H1 (cell line): Measurements from ENCODE around the gene KCNQ1. TPM values are rescaled to one million over a fixed set of nuclear protein-coding genes. Genes with fewer than 3 reads are reported as not detected.

Source experiments
- CTCF ChIA-PET: fragments of 300-600 bp; sonication (Branson Sonifier 250); formaldehyde crosslinking; loops from one replicate; lab custom pipeline; 2021; ENCODE audit not compliant: partially characterized antibody; lab: Charles Lee
- POLR2A ChIA-PET: fragments of 300-600 bp; sonication (Branson Sonifier 250); formaldehyde crosslinking; loops from one replicate; lab custom pipeline; 2021; ENCODE audit warnings: inconsistent platforms; ENCODE audit not compliant: partially characterized antibody; lab: Charles Lee
- DNase-seq, 2 experiments: peaks; one replicate each; pipeline versions ENCODE4 v3.0.0 to v3.0.0-alpha.2; 2010 to 2022; ENCODE audit warnings: low spot score in 2 of 2, low read depth in 1 of 2, mixed read lengths in 1 of 2
- FAIRE-seq: peaks from 2 replicates; lab custom pipeline; 2011; peaks lifted over from hg19 to GRCh38; lab: Jason Lieb, UNC
- H2AFZ ChIP-seq: 2 replicates; pipeline ENCODE4 v1.8.1; 2012; ENCODE audit warnings: low read length, inconsistent platforms
- H2AK5ac ChIP-seq: 2 replicates; pipeline ENCODE4 v1.6.1; 2013; ENCODE audit warnings: low read depth, low read length
- H2BK120ac ChIP-seq: replicated peaks from 2 replicates; pipeline ENCODE3; 2013; ENCODE audit warnings: low read depth, low read length, inconsistent platforms
- H2BK12ac ChIP-seq: 2 replicates; pipeline ENCODE4 v1.6.1; 2013; ENCODE audit warnings: low read depth, low read length
- H2BK15ac ChIP-seq: 2 replicates; pipeline ENCODE4 v1.6.1; 2013; ENCODE audit warnings: low read length
- H2BK20ac ChIP-seq: 2 replicates; pipeline ENCODE4 v1.6.1; 2013; ENCODE audit warnings: low read length
- H2BK5ac ChIP-seq: 2 replicates; pipeline ENCODE4 v1.6.1; 2013; ENCODE audit warnings: low read depth, low read length
- H3K14ac ChIP-seq: 2 replicates; pipeline ENCODE4 v1.6.1; 2013; ENCODE audit warnings: inconsistent platforms; ENCODE audit not compliant: insufficient read length
- H3K18ac ChIP-seq: 2 replicates; pipeline ENCODE4 v1.6.1; 2013; ENCODE audit warnings: low read length; ENCODE audit errors: extremely low read depth
- H3K23ac ChIP-seq: 2 replicates; pipeline ENCODE4 v1.6.1; 2013; ENCODE audit warnings: inconsistent platforms; ENCODE audit not compliant: insufficient read length
- H3K23me2 ChIP-seq: 2 replicates; pipeline ENCODE4 v1.6.1; 2013; ENCODE audit warnings: low read depth, low read length
- H3K27ac ChIP-seq: 2 replicates; pipeline ENCODE4 v1.6.1; 2011; ENCODE audit warnings: low read depth, low read length, inconsistent platforms
- H3K27me3 ChIP-seq, 4 experiments: replicated peaks in 1 of 4; 1 replicate in 1 of 4; 2 replicates in 3 of 4; pipeline versions ENCODE4 v1.6.1 to v1.8.1; 2011 to 2013; ENCODE audit warnings: low read length in 3 of 4, mild to moderate bottlenecking in 3 of 4, inconsistent platforms in 2 of 4, mixed read lengths in 2 of 4, moderate library complexity in 1 of 4; ENCODE audit not compliant: control insufficient read depth in 3 of 4, insufficient read depth in 3 of 4; ENCODE audit errors: extremely low read depth in 1 of 4
- H3K36me3 ChIP-seq, 4 experiments: 2 replicates each; pipeline versions ENCODE4 v1.6.1 to v1.8.1; 2011 to 2013; ENCODE audit warnings: mild to moderate bottlenecking in 4 of 4, low read length in 3 of 4, moderate library complexity in 2 of 4, control low read depth in 1 of 4, inconsistent platforms in 1 of 4; ENCODE audit not compliant: insufficient read depth in 4 of 4, control insufficient read depth in 2 of 4
- H3K4ac ChIP-seq: replicated peaks from 2 replicates; pipeline ENCODE3; 2013; ENCODE audit warnings: low read length, low read depth, mixed read lengths, inconsistent platforms; ENCODE audit not compliant: insufficient read length
- H3K4me1 ChIP-seq, 4 experiments: replicated peaks in 1 of 4; 1 replicate in 1 of 4; 2 replicates in 3 of 4; pipeline versions ENCODE4 v1.6.1 to v1.8.1; 2011 to 2013; ENCODE audit warnings: low read length in 3 of 4, inconsistent platforms in 2 of 4, mixed read lengths in 1 of 4; ENCODE audit not compliant: insufficient read depth in 4 of 4, control insufficient read depth in 3 of 4
- H3K4me2 ChIP-seq, 2 experiments: 2 replicates each; pipeline versions ENCODE4 v1.6.1 to v1.8.1; 2011 to 2013; ENCODE audit warnings: low read depth in 2 of 2, low read length in 2 of 2, control low read depth in 1 of 2, inconsistent platforms in 1 of 2, mild to moderate bottlenecking in 1 of 2; ENCODE audit not compliant: insufficient read depth in 1 of 2
- H3K4me3 ChIP-seq, 4 experiments: fragments of 200-600, 300-600 bp in 1 of 4; sonication (generic), shearing (Covaris generic), sonication (Bioruptor Twin) in 1 of 4; 2 replicates each; pipeline versions ENCODE4 v1.5.1 to v1.8.1; 2011 to 2016; ENCODE audit warnings: low read length in 4 of 4, low read depth in 3 of 4, control low read depth in 2 of 4, inconsistent platforms in 2 of 4, mild to moderate bottlenecking in 2 of 4, mixed read lengths in 1 of 4, moderate library complexity in 1 of 4; ENCODE audit not compliant: insufficient read depth in 2 of 4; ENCODE audit errors: extremely low read depth in 1 of 4
- H3K56ac ChIP-seq: replicated peaks from 2 replicates; pipeline ENCODE3; 2013; ENCODE audit warnings: low read depth, mild to moderate bottlenecking, mixed read lengths, low read length, inconsistent platforms; ENCODE audit not compliant: insufficient read length
- H3K79me1 ChIP-seq: 2 replicates; pipeline ENCODE4 v1.6.1; 2013; ENCODE audit warnings: low read depth, low read length, control low read depth
- H3K79me2 ChIP-seq, 2 experiments: 2 replicates each; pipeline versions ENCODE4 v1.6.1 to v1.8.1; 2012 to 2013; ENCODE audit warnings: low read length in 2 of 2, mild to moderate bottlenecking in 2 of 2, inconsistent platforms in 1 of 2; ENCODE audit not compliant: insufficient read depth in 2 of 2, control insufficient read depth in 1 of 2
- H3K9ac ChIP-seq, 4 experiments: replicated peaks in 1 of 4; 1 replicate in 1 of 4; 2 replicates in 3 of 4; pipeline versions ENCODE4 v1.6.1 to v1.8.1; 2011 to 2013; ENCODE audit warnings: low read depth in 3 of 4, low read length in 3 of 4, control low read depth in 2 of 4, mild to moderate bottlenecking in 2 of 4, moderate library complexity in 2 of 4, inconsistent platforms in 1 of 4; ENCODE audit errors: extremely low read depth in 1 of 4
- H3K9me3 ChIP-seq, 2 experiments: 2 replicates each; pipeline versions ENCODE4 v1.6.1 to v1.8.1; 2012 to 2013; ENCODE audit warnings: mild to moderate bottlenecking in 2 of 2, moderate library complexity in 2 of 2, control low read depth in 1 of 2, inconsistent platforms in 1 of 2, low read depth in 1 of 2, low read length in 1 of 2, mixed read lengths in 1 of 2; ENCODE audit not compliant: insufficient read depth in 2 of 2
- H4K20me1 ChIP-seq, 2 experiments: replicated peaks in 1 of 2; 2 replicates each; pipeline versions ENCODE3 to v1.8.1; 2011 to 2013; ENCODE audit warnings: inconsistent platforms in 2 of 2, low read length in 2 of 2, mild to moderate bottlenecking in 1 of 2; ENCODE audit not compliant: insufficient read depth in 2 of 2, control insufficient read depth in 1 of 2
- H4K5ac ChIP-seq: 2 replicates; pipeline ENCODE4 v1.6.1; 2013; ENCODE audit warnings: low read length, low read depth, mixed read lengths, inconsistent platforms; ENCODE audit not compliant: insufficient read length
- H4K8ac ChIP-seq: 2 replicates; pipeline ENCODE4 v1.8.0; 2013; ENCODE audit warnings: mild to moderate bottlenecking, moderate library complexity, low read length, inconsistent platforms; ENCODE audit not compliant: insufficient read depth; ENCODE audit errors: extremely low read depth
- H4K91ac ChIP-seq: replicated peaks from 2 replicates; pipeline ENCODE3; 2013; ENCODE audit warnings: low read length, mixed read lengths, inconsistent platforms; ENCODE audit not compliant: insufficient read length
- BRCA1 ChIP-seq: IDR thresholded peaks from 2 replicates; pipeline ENCODE4 v1.6.1; 2012; ENCODE audit warnings: low read depth, low read length, improper control_type of control experiment
- MAFK ChIP-seq: IDR thresholded peaks from 2 replicates; pipeline ENCODE4 v1.6.1; 2012; ENCODE audit warnings: low read depth, mild to moderate bottlenecking, improper control_type of control experiment, low read length
- RFX5 ChIP-seq: IDR thresholded peaks from 2 replicates; pipeline ENCODE4 v1.6.1; 2011; ENCODE audit warnings: low read depth, low read length, improper control_type of control experiment, borderline replicate concordance
- RNF2 ChIP-seq: fragments of 200-900, 300-1000 bp; sonication (generic); IDR thresholded peaks from 2 replicates; pipeline ENCODE4 v1.7.1; 2016; ENCODE audit warnings: borderline replicate concordance, low read depth, mild to moderate bottlenecking, antibody characterized with exemption, low read length; ENCODE audit not compliant: poor library complexity, severe bottlenecking; ENCODE audit errors: missing control alignments
- SIN3A ChIP-seq, 2 experiments: IDR thresholded peaks in 1 of 2; conservative IDR thresholded peaks in 1 of 2; 2 replicates each; pipeline ENCODE4 v1.6.1; 2011 to 2012; ENCODE audit warnings: low read length in 2 of 2, improper control_type of control experiment in 1 of 2, low read depth in 1 of 2, mild to moderate bottlenecking in 1 of 2
- SP1 ChIP-seq: IDR thresholded peaks from 2 replicates; pipeline ENCODE4 v1.6.1; 2011; ENCODE audit warnings: low read depth, low read length
- WGBS, 2 experiments: shearing (Covaris generic) in 1 of 2; methylation state at CpG; one replicate each; pipeline versions ENCODE4 v1.1.6 to v1.1.7; 2013 to 2015; ENCODE audit warnings: low lambda C conversion rate in 2 of 2, mixed read lengths in 2 of 2, inconsistent platforms in 1 of 2, low coverage in 1 of 2, missing lambda C conversion rate in 1 of 2; ENCODE audit not compliant: insufficient replicate concordance in 2 of 2, insufficient coverage in 1 of 2, insufficient read length in 1 of 2; ENCODE audit errors: extremely low coverage in 1 of 2, missing lambda C conversion rate in 1 of 2; 5-methylcytosine and 5-hydroxymethylcytosine counted together
- polyA plus RNA-seq, 7 experiments: library from polyadenylated mRNA; depleted of rRNA in 3 of 7; stranded (reverse) in 5 of 7; unstranded in 2 of 7; fragments of >200 nt in 5 of 7; fragments of 200-250 nt in 2 of 7; gene quantifications; 1 replicate in 5 of 7; 2 replicates in 1 of 7; 4 replicates in 1 of 7; pipeline versions ENCODE4 v1.2.1 to v1.2.3, GENCODE V29; 2011 to 2013; ENCODE audit warnings: missing spikeins in 2 of 7, mixed read lengths in 2 of 7
- total RNA-seq: library from RNA; stranded (reverse); fragmentation: NEBNext Ultra II Directional; extraction: Animal tissue kit (Norgen Biotek cat#: 25700); gene quantifications from 2 replicates; pipeline ENCODE4 v1.2.1, GENCODE V29; 2021

The KCNQ1 gene
- total and polyA plus RNA-seq, 2 of the 8 experiments (the other 6 are each of a cell fraction or from before 2014, with no cell fraction given): 1.9 to 2.0 TPM

GRCh38 chr11:2652333-2653197, 207.8 kb downstream of the KCNQ1 start:
- POLR2A ChIA-PET: interaction anchor here (1.0 to 1.2 kb wide), 3 partner anchors 9 to 233 kb away, joined by 3 to 4 read pairs (median 3); partner anchors contain the start of gene CDKN1C
- CTCF ChIA-PET: interaction anchor here (1.1 to 2.1 kb wide), 7 partner anchors 12 to 240 kb away, joined by 3 to 7 read pairs (median 4); no protein-coding TSS in a partner anchor
- Histone ChIP-seq H3K56ac (no peak overlapping the region), H3K4ac (no peak overlapping the region), H3K23ac (no peak overlapping the region), H3K27ac (no peak overlapping the region), H2BK15ac (no peak overlapping the region), H4K8ac (no peak overlapping the region), H3K14ac (no peak overlapping the region), H3K36me3 (peaks cover 0 to 10% (median 0%) of the 10 kb centered on the region in 4 experiments; a peak in 1 of 8 replicates), H4K5ac (no peak overlapping the region), H4K20me1 (no peaks in the 10 kb centered on the region), H3K79me1 (no peaks in the 10 kb centered on the region), H3K27me3 (peaks cover 12 to 60% (median 45%) of the 10 kb centered on the region in 4 experiments), H2AFZ (no peak overlapping the region), H3K4me3 (no peak overlapping the region), H2BK12ac (no peak overlapping the region), H3K9ac (no peak overlapping the region), H3K23me2 (no peaks in the 10 kb centered on the region), H3K4me1 (no peaks in the 10 kb centered on the region), H4K91ac (no peak overlapping the region), H3K79me2 (no peaks in the 10 kb centered on the region), H2BK120ac (no peak overlapping the region), H3K4me2 (no peak overlapping the region), H3K9me3 (peaks cover 84 to 85% of the 10 kb centered on the region in 2 experiments), H2BK5ac (no peak overlapping the region), H3K18ac (no peak overlapping the region), H2AK5ac (no peak overlapping the region), H2BK20ac (no peak overlapping the region)
- DNase-seq (no peak), FAIRE-seq (no peak)
- TF ChIP-seq RNF2: no peak
- TF ChIP-seq BRCA1: no peak
- no peak for TF ChIP-seq SP1
- no peak for TF ChIP-seq SIN3A (conservative IDR thresholded peaks at IDR 0.05 in 1 of 2, IDR thresholded peaks at IDR 0.05 in 1 of 2; ENCODE audit: low read depth in 1 of 2, low read length in 2 of 2)
- no peak for TF ChIP-seq MAFK
- TF ChIP-seq RFX5: no peak
- WGBS, 2 experiments: 87% methylated on average over 11 of the region's 11 CpGs; no CpG with 5 or more reads in 1 of the 2 experiments
